ENCODE results near the gene RBBP8NL. TPM values are rescaled to one million over a fixed set of nuclear protein-coding genes. Genes with fewer than 3 reads are reported as not detected.
A peak's percentile ranks its signal among the peaks of the same experiment; 100 is the strongest.

RBBP8NL gene
- total RNA-seq, 1 experiment from 2014 or later, result not detected

DNA sequence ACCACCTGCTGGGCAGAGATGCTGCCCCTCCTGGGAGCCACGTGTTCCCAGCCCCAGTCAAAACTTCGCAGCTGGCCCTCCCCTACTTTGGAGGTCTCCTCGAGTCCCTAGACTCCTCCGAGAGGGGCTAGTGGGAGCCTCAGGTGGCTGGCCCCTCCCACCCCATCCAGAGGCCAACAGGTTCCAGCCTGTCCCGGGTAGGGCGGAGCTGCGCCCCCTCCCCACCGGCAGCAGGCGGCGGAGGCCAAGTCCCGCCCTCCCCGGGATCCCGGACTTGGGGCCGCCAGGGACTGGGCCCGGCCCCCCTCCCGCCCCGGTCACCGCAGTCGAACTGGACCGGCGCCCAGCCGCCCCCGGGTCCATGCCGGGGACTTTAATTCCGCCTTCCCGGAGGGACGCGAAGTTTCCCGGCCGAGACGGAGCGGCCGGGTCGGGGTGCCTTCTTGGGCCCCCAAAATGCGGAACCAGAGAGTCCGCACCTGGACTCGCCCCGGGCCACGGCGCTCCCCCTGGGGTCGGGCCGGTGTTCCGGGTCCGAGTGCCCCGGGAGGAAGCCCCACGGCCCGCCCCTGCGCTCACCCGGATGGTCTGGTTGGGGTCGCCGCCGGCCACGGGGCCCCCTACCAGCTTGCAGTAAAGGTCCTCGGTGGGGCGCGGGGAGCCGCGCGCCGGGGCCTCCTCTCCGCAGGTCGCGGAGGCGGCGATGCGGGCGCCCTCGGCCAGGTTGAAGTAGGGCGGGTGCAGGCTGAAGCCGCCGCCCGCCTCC is 60.8 kb downstream of the RBBP8NL start:
- TF ChIP-seq, protein P1, sequence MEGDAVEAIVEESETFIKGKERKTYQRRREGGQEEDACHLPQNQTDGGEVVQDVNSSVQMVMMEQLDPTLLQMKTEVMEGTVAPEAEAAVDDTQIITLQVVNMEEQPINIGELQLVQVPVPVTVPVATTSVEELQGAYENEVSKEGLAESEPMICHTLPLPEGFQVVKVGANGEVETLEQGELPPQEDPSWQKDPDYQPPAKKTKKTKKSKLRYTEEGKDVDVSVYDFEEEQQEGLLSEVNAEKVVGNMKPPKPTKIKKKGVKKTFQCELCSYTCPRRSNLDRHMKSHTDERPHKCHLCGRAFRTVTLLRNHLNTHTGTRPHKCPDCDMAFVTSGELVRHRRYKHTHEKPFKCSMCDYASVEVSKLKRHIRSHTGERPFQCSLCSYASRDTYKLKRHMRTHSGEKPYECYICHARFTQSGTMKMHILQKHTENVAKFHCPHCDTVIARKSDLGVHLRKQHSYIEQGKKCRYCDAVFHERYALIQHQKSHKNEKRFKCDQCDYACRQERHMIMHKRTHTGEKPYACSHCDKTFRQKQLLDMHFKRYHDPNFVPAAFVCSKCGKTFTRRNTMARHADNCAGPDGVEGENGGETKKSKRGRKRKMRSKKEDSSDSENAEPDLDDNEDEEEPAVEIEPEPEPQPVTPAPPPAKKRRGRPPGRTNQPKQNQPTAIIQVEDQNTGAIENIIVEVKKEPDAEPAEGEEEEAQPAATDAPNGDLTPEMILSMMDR (conservative IDR thresholded peaks at IDR 0.05; ENCODE audit: low read depth, low read length), result no peak
- no peak for TF ChIP-seq EZH2 (IDR thresholded peaks at IDR 0.05; ENCODE audit: borderline replicate concordance, low read depth, low read length, poor library complexity, severe bottlenecking)
- no TSS peak for BruUV-seq (replicated peaks)
- peaks cover 23% of the 10 kb centered on the region for H3K27me3 ChIP-seq (replicated peaks; ENCODE audit: insufficient read depth, low read depth, low read length, poor library complexity)
- no peaks in the 10 kb centered on the region for H3K9me3 ChIP-seq (ENCODE audit: low read depth, low read length, poor library complexity, severe bottlenecking)
- POLR2A ChIA-PET (ENCODE audit: low non-redundant PET), result no interaction called here
- H3K27ac ChIP-seq (ENCODE audit: low read depth, low read length, poor library complexity, severe bottlenecking), result no peak overlapping the region
- H3K4me3 ChIP-seq (ENCODE audit: low read depth, low read length, poor library complexity, severe bottlenecking), result peak overlapping the region; percentile 58
- intact Hi-C loops (cut with micrococcal nuclease; ENCODE audit: unreplicated experiment), result no loop called here
- CTCF ChIA-PET, result interaction anchor here (0.9 kb wide), 1 partner anchor 21 kb away, joined by 3 read pairs; the partner anchor contains the start of gene RPS21
- H3K4me1 ChIP-seq (ENCODE audit: insufficient read depth, low read length, poor library complexity, severe bottlenecking), result peaks cover 29% of the 10 kb centered on the region
- DNase-seq (ENCODE audit: low spot score), result no peak
- H3K36me3 ChIP-seq (ENCODE audit: insufficient read depth, low read length, poor library complexity, severe bottlenecking), result no peaks in the 10 kb centered on the region

DNA sequence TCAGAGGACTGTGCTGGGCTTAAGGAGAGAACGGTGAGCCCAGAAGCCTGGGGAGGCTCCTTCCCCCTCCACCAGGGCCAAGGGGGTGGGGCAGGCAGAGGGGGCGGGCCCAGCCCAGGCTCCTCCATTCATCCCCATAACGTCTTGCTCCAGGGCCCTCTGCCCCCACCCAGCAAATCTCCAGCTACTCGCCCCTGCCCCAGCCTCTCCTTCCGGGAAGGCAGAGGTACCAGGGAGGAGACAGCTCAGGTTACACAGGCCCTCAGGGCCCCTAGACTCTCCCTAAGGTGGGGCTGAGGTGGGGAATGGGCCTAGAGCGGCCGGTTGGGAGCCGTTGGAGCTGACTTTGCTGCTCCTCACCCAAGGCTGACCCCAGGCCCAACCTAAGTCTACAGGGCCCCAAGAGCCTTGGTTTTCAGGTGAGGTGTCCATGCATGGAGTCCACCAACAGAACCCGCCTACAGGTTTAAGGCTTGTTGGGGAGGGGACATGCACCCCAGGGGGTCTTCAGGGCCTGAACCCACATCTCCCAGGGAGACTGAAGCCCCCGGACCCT is 61.4 kb downstream of the RBBP8NL start:
- peak; percentile 60 for DNase-seq (ENCODE audit: low spot score)
- ChIA-PET POLR2A (ENCODE audit: low non-redundant PET) (no interaction called here), CTCF (interaction anchor here (0.5 kb wide), 1 partner anchor 456 kb away, joined by 3 read pairs; no protein-coding TSS in a partner anchor)
- Histone ChIP-seq H3K4me3 (ENCODE audit: low read depth, low read length, poor library complexity, severe bottlenecking) (peak overlapping the region; percentile 58), H3K27me3 (replicated peaks; ENCODE audit: insufficient read depth, low read depth, low read length, poor library complexity) (peaks cover 23% of the 10 kb centered on the region), H3K9me3 (ENCODE audit: low read depth, low read length, poor library complexity, severe bottlenecking) (no peaks in the 10 kb centered on the region), H3K27ac (ENCODE audit: low read depth, low read length, poor library complexity, severe bottlenecking) (no peak overlapping the region), H3K36me3 (ENCODE audit: insufficient read depth, low read length, poor library complexity, severe bottlenecking) (no peaks in the 10 kb centered on the region), H3K4me1 (ENCODE audit: insufficient read depth, low read length, poor library complexity, severe bottlenecking) (peaks cover 29% of the 10 kb centered on the region)
- BruUV-seq (replicated peaks), result no TSS peak
- TF ChIP-seq, protein P1 (conservative IDR thresholded peaks at IDR 0.05; ENCODE audit: low read depth, low read length), result no peak
- TF ChIP-seq EZH2 (IDR thresholded peaks at IDR 0.05; ENCODE audit: borderline replicate concordance, low read depth, low read length, poor library complexity, severe bottlenecking), result no peak
- intact Hi-C loops (cut with micrococcal nuclease; ENCODE audit: unreplicated experiment), result no loop called here

DNA sequence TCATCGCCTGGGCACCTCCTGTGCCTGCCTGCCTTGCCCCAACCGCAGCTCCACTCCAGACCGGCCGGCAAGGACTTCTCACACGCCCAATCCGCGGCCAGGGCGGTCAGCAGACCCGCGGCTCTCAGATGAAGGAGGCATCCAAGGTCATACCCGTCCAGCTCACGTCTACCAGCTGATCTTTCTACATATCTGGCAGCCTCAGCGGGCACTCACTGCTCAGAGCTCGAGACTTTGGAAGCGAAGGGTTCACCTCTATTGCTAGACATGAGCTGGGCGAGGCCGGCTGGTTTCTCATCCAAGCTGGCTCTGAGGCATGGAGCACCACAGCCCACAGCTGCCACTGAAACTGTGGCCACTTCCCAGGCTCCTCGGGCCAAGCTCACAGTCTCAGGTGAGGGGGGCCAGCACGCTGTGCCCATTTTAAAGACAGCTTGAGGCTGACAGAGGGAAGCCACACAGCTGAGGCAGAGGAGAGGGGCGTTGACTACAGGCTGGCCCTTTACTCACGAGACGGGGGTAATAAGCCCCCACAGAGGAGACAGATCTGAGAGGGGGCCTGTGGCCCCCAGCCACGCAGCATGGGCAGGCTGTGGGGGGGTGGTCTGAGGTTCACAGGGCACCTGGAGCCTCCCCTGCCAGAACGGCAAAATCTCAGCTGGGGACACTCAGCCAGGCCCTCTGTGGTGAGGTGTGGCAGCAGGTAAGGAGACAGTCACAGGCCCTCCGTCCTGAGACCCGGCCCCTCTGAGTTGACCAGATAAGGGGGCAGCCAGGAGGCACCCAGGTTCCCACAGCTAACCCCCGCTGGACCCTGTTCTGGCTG is 62.2 kb downstream of the RBBP8NL start:
- intact Hi-C loops (cut with micrococcal nuclease; ENCODE audit: unreplicated experiment), result no loop called here
- Histone ChIP-seq H3K27me3 (replicated peaks; ENCODE audit: insufficient read depth, low read depth, low read length, poor library complexity) (peaks cover 23% of the 10 kb centered on the region), H3K4me3 (ENCODE audit: low read depth, low read length, poor library complexity, severe bottlenecking) (no peak overlapping the region), H3K4me1 (ENCODE audit: insufficient read depth, low read length, poor library complexity, severe bottlenecking) (peaks cover 29% of the 10 kb centered on the region), H3K36me3 (ENCODE audit: insufficient read depth, low read length, poor library complexity, severe bottlenecking) (no peaks in the 10 kb centered on the region), H3K9me3 (ENCODE audit: low read depth, low read length, poor library complexity, severe bottlenecking) (no peaks in the 10 kb centered on the region), H3K27ac (ENCODE audit: low read depth, low read length, poor library complexity, severe bottlenecking) (no peak overlapping the region)
- BruUV-seq (replicated peaks), result no TSS peak
- no peak for DNase-seq (ENCODE audit: low spot score)
- POLR2A ChIA-PET (ENCODE audit: low non-redundant PET), result no interaction called here
- no peak for TF ChIP-seq EZH2 (IDR thresholded peaks at IDR 0.05; ENCODE audit: borderline replicate concordance, low read depth, low read length, poor library complexity, severe bottlenecking)
- TF ChIP-seq, protein P1 (conservative IDR thresholded peaks at IDR 0.05; ENCODE audit: low read depth, low read length), result no peak
- CTCF ChIA-PET, result interaction anchor here (0.5 to 1.0 kb wide), 2 partner anchors 17 to 457 kb away, joined by 3 read pairs; no protein-coding TSS in a partner anchor
